ENCODE results near the gene GDPD4.

The GDPD4 gene

DNA sequence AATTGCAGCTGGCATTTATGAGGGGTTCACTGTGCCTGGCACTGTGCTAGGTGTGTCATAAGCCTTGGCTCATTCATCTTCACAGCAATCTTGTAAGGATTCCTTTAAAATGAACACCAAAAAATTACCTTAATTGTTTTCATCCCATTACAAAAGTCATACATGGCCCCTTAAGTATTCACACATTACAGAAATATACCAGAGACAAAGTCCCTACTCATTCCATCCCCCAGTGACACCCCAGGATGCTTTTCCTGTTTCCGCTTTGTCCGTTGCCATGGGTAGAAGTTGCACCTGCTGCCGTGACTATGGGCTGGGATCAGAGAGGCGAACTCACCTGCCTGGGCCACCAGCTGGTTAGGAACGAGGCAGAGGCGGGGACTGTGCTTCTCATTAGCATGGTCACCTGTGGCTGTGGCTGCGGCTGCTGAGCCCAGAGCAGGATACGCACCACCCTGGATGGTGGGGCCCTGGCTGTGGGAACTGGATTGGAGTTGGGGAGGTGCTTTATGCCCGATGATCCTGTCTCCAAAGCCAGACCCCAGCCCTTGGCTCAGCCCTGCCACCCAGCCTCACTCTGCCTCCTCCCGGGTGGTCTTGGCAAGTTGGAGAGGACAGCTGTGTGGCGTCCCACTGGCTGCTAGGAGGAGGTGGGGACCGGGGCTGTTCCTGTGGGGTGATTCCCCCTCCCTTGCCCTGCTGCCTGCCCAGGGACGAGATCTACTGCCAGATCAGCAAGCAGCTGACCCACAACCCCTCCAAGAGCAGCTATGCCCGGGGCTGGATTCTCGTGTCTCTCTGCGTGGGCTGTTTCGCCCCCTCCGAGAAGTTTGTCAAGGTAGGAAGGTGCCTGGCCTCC lies 112.6 kb downstream of the GDPD4 start:
- no peak for DNase-seq

DNA sequence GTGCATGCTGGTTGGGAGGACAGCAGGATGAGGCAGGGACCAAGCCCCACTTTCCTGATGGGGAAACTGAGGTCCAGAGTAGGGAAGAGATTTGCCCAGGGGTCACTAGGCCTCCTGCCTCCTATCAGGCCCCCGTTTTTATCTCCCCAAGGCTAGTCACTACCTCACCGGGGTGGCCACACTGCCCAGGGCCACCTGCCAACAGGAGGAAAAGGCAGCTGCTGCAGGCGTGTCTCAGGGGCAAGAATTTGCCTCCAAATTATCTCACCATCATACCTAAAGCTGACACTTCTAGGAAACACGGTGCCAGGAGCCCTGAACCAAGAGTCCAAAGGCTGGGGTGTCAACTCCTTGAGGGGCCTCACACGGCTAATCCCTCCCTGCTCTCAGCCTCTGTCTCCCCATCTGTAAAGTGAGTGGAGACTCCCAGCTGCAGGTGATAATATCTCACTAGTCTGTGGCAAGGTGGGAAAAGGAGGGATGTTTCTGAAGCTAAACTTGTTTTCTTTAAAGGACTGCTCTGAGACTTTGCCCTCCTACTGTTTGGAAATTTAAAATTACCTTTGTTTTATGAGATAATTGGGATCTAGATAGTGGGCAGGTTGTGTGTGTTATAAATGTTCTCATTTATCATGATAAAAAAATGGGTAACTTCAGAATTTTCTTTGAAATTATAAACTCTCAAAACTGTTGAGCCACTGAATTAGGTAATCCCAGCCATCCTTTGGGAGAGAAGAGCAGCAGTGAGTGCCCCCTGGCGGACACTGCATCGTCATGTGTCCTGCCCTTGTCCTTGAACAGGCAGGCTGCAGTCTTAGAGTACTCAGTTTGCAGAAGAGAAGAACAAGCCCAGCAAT lies 113.5 kb downstream of the GDPD4 start:
- peak; percentile 63 for DNase-seq

DNA sequence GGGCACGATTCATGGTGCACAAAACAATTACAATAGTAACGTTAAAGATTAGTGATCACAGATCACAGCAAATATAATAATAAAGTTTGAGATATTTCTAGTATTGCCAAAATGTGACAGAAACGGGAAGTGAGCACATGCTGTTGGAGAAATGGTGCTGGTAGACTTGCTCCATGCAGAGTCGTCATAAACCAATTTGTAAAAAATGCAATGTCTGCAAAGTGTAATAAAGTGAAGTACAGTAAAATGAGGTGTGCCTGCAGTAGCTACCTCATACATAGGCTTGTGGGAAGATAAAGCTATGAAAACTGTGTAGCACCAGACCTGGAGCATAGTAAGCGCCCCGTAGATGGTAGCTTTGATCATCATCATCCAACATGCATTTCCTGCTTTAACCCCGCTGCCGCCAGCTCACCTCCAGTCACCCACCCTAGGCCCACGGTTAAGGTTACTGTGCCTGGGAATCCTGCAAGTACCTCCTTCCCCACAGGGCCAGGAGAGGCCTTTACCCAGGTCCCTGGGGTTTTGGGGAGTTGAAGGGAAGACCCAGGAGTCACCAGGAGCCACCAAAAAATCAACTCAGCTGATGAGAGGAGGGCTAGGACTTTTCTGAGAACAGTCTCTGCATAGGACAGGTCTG lies 114.3 kb downstream of the GDPD4 start:
- no peak for DNase-seq

DNA sequence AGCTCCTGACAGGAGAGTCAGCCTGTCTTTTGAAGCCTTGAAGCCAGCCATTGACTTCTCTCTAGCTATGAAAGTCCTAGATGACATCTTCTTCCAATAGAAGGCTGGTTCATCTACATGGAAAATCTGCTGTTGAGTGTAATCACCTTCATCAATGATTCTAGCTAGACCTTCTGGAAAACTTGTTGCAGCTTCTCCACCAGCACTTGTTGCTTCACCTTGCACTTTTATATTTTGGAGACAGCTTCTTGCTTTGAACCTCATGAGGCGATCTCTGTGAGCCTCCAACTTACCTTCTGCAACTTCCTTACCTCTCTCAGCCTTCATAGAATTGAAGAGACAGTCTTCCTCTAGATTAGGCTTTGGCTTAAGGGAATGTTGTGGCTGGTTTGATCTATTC lies 115.2 kb downstream of the GDPD4 start:
- DNase-seq, result no peak

DNA sequence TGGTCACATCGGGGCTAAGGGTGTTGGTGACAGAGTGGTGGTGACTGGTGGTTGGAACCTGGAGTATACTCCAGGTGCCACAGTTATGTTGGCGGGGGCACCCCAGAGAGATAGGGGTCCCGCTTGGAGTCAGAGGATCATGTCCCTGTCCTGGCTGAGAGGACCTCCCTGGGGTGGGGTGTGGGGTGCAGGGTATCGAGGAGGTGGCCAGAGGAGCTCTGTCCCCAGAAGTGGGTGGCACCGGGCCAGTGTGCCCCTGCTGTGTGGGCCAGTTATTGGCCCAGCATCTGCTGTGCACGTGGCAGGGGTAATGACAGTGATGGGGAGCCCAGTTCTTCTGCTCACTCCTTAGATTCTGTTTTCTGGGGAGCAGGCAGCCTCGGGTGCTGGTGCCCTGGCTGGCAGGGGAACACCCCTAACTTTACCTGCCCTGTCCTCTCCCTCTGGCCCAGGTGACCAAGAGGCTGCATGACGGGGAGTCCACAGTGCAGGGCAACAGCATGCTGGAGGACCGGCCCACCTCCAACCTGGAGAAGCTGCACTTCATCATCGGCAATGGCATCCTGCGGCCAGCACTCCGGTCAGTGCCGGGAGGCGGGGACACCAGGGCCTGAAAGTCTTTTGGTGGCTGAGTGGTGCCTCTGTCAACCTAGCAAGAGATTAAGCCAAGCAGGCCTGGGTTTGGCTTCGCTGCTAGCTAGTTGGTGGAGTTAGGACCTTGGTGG lies 117.2 kb downstream of the GDPD4 start:
- DNase-seq, result no peak

DNA sequence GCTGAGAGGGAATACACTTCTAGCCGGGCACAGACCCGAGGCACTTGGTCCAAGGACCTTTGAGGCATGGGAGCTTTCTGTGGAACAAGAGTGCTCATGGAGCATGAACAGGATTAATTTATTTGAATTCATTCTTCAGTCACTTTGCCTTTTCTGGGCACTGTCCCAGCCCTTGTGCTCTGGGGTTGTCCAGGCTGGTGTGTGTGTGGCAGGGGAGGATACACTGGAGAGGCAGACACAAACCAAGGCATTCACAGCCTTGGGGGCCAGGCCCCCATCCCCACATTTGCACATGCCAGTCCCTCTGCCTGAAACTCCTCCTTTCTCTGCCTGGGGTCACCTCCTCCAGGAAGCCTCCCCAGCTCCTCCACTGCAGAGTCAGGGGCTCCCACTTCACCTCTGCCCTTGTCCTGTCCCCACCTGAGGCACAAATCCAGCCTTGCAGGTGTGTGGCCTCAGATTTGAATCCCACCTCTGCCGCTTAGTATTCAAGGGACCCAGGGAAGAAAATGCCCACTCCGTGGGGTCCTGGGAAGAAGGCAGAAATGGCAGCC lies 118.0 kb downstream of the GDPD4 start:
- no peak for DNase-seq

DNA sequence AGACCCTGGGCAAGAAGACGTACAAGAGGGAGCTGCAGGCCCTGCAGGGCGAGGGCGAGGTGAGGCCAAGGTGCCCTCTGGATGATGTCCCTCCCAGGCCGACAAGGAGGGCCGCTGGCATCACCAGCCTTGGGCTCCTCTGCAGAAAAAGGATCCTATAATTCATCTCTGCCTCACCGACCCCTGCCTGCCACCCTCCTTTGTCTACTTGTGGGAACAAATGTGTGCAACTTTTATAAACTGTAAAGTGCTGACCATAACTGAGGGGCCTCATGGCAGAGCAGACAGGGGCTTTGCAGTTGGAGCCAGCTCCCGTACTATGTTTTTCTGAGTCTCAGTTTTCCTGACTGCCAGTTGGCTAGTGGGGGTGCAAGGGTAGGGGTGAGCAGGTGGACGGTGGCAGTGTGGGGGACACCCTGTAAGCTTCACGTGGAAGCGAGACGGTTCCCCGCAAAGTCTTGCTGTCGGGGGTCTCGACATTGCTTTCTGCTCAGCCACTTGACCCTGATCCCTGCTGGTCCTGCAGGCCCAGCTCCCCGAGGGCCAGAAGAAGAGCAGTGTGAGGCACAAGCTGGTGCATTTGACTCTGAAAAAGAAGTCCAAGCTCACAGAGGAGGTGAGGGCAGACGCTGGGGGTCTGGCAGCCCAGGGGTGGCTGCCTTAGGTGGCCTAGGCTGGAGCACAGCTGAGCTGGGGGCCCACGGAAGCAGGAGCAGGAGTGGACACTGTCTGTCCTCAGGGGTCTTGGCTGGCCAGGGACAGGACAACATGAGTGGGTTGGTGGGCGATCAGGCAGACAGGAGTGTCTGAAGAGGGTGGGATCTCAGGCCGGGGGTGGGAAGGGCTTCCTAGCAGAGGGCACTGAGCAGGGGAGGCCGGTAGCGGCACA lies 118.7 kb downstream of the GDPD4 start:
- no peak for DNase-seq

DNA sequence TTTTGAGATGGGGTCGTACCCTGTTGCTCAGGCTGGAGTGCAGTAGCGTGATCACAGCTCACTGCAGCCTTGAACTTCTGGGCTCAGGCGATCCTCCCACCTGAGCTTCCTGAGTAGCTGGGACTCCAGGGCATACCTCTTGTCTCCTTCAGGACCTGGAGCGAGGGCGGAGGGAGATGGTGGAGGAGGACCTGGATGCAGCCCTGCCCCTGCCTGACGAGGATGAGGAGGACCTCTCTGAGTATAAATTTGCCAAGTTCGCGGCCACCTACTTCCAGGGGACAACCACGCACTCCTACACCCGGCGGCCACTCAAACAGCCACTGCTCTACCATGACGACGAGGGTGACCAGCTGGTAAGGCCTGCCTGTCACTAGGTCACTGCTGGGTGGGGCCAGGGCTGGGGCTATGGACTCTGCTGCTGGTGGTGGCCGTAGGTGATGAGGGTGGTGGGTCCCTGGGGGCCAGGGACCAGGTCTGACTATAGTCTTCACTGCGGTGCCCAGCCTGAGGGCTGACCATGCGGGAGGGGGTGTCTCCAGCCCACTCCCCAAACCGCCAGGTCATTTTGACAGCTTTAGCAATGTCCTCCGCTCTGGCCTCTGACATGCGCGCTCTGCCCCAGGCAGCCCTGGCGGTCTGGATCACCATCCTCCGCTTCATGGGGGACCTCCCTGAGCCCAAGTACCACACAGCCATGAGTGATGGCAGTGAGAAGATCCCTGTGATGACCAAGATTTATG lies 119.5 kb downstream of the GDPD4 start:
- no peak for DNase-seq

DNA sequence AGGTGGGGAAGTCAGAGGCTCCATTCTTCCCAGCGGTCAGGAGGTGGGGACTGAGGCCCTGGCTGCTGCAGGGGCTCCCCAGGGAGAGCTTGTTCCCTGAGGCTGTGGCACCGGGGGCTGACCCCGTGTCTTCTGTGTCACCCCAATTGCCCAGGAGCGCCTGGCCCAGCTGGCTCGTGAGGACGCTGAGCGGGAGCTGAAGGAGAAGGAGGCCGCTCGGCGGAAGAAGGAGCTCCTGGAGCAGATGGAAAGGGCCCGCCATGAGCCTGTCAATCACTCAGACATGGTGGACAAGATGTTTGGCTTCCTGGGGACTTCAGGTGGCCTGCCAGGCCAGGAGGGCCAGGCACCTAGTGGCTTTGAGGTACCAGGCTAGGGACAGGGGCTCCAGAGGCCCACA lies 120.3 kb downstream of the GDPD4 start:
- no peak for DNase-seq

DNA sequence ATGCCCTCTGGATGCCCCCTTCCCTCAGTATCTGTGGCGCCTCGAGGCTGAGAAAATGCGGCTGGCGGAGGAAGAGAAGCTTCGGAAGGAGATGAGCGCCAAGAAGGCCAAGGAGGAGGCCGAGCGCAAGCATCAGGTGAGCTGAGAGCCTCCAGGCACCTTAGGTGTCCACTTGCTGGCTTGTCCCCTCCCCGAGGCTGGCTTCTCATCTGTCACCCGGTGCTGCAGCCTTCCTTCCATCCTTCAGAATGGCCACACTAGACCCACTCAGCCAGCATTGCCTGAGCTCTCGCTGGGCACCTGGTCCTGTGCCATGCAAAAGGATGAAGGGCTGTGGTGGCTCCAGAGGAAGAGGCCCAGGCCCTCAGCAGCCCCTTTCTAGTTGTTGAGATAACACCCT lies 121.1 kb downstream of the GDPD4 start:
- no peak for DNase-seq

DNA sequence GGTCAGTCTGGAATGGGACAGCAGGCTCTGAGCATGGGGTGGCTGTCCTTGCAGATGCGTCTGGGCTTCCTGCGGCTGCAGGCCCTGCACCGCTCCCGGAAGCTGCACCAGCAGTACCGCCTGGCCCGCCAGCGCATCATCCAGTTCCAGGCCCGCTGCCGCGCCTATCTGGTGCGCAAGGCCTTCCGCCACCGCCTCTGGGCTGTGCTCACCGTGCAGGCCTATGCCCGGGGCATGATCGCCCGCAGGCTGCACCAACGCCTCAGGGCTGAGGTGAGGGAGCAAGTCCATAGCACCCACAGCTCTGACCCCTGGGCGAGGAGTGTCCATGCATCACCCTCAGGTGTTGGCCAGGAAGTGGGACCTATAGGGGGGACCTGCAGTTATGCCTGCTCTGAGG lies 121.8 kb downstream of the GDPD4 start:
- no peak for DNase-seq

DNA sequence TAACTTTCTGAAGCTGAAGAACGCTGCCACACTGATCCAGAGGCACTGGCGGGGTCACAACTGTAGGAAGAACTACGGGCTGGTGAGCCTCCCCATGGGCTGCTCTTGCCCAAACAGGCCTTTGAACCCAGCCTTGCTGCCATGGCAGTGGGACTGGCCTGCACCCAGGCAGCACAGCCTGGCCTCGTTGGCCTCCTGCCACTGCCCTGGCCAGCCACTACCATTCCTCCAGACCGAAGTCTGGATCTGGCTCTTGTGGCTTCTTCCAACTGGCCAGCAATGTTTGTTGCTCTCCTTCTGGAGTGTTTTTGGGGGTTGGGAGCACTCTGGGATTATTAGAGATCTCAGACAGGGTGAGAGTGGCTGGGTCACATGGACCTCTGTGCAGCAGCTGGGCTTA lies 122.4 kb downstream of the GDPD4 start:
- DNase-seq, result no peak

DNA sequence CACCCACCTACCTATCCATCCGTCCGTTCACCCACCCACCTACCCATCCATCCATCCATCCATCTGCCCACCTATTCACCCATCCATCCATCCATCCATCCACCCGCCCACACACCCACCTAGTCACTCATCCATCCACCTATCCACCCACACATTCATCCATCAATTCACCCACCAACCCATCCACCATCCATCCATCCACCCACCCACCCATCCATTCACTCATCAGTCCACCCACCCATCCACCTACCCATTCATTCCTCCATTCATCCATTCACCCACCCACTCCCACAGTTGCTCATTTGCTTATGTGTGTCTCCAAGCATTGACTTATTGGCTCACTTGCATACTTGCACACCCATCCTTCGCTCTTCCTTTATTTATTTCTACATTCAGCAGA lies 123.3 kb downstream of the GDPD4 start:
- DNase-seq, result no peak

DNA sequence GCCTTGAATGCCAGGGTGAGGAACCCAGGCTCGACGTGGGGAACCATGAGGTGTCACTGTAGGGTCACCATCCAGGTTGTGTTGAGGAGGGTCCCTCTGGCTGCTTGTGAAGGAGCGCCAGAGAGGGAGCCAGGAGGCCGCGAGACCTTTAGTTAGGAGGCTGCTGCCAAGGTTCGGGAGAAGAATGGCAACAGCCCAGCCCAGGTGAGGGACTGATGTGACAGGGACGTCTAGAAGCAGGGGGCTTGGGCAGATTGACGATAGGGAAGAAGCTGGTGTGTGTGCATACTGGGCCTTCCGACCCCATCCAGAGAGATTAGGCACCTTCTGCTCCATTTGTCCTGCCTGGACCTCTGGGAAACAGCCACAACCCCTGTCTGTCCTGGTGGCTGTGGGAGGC lies 124.5 kb downstream of the GDPD4 start:
- DNase-seq, result no peak

DNA sequence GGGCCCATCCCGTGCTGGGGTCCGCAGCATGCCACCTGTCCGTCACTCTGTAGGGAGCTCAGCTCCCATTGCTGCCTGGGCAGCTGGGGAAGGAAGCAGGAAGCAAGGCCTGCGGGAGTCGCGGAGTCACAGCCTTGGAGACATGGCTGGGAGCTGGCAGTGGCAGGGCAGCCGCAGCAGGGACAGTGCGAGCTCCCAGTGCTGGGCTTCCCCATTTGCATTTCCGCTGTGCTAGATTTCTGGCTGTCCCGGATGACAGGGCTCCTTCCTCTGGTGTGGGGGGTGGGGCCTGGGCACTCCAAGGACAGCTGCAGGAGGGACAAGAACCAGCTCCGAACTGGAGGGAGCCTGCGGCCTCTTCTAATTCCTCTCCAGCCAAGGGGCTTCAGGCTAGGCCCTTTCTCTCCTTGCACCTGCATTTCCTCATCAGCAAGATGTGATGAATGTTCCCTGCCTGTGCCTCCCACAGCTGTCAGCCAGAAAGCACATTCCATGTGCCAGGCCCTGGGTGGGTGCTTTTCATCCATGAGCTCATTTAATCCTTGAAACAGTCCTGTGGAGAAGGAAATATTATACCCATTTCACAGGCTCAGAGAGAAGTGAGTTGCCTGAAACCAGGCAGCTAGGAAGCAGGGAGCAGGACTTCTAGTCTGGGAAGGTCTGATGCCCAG lies 125.5 kb downstream of the GDPD4 start:
- no peak for DNase-seq

DNA sequence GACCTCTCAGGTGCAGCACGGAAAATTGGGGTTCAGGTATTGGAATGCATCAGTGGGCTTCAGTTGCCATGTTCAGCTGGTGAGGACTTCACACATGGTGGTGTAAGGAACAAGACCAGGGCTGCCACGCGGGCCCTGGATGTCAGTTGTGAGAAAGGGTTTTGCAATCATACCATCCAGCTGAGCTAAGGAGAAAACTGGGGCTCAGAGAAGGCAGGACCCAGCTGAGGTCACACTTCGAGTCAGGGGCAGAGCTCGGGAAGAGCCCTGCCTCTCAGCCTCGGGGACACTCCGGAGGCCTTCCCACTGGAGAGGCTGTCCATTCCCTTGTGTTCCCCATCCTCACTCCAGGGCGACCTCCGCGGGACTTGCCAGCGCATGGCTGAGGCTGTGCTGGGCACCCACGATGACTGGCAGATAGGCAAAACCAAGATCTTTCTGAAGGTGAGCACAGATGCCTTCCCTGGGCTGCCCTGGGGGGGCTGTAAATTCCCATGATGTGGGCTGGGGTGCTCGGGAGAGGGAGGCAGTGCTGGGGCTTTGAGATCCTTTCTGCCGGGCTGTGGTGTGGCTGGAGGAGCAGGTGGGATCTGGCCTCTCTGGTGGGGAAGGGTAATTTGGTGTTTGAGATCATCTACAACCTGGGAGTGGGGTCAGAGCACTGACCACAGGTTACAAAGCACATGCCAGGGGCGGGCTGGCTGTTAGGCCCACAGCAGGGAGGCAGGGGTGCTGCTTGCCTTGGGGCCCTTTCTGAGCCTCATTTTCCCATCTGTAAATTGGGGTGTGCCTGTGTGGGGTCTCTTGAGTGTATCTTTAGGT lies 126.3 kb downstream of the GDPD4 start:
- DNase-seq, result no peak

DNA sequence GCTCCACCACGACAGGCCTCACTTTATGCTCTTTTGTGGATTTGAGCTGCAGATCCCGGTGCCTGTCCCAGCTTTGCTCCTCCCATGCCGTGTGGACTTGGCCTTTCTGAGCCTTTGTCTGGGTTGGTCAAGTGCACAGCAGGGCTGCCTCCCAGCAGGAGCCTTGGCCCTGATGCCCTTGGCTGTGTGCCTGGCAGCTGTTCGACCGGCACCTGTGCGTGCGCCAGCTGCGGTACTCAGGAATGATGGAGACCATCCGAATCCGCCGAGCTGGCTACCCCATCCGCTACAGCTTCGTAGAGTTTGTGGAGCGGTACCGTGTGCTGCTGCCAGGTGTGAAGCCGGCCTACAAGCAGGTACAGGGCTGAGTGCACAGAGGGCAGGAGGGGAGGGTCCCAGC lies 126.9 kb downstream of the GDPD4 start:
- DNase-seq, result no peak

DNA sequence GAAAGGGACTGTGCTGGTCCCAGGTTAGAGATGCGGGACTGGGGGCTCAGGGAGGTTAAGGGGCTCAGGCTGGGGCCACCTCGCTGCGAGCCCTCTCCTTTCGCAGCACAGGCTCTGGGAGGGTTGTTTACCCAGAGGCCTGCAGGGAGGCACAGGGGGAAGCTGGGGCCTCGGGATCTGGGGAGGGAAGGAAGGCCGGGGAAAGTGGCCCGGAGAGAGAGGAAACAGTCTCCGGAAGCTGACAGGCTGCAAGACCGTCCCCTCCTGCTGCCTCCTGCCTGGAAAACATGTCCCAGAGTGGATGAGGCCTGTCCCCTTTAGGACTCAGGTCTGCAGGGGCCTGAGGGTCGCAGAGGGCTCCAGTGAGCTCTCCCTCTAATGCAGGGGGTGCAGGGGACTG lies 128.0 kb downstream of the GDPD4 start:
- DNase-seq, result no peak

DNA sequence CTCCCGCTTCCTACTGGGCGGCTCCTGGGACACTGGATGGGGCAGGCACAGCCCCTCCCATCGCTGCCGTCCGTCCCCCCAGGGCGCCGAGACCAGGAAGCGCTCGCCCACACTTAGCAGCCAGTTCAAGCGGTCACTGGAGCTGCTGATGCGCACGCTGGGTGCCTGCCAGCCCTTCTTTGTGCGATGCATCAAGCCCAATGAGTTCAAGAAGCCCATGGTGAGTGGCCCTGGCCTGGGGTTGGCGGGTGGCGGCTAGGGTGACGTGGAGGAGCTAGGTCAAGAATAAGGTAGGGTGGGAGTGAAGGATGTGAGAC lies 128.9 kb downstream of the GDPD4 start:
- peak; percentile 2 for DNase-seq
